ENCODE data around the gene C6orf47.

DNA sequence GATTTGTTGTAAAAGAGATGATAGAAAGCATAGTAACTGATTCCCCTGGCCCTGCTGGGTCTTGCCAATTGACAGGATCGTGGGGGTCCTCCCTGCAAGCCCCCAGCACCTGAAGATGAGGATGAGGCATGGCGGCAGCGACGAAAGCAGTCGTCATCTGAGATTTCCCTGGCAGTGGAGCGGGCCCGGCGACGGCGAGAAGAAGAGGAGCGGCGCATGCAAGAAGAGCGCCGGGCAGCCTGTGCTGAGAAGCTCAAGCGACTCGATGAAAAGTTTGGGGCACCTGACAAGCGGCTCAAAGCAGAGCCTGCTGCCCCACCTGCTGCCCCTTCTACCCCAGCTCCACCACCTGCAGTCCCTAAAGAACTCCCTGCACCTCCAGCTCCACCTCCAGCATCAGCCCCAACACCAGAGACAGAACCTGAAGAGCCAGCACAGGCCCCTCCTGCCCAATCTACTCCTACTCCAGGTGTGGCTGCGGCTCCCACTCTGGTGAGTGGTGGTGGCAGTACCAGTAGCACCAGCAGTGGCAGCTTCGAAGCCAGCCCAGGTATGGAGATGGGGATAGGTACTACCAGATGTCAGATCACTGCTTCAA lies 32.8 kb downstream of the C6orf47 start:
- no peak for TF ChIP-seq CTCF (IDR thresholded peaks at IDR 0.05)
- TF ChIP-seq, protein P1, sequence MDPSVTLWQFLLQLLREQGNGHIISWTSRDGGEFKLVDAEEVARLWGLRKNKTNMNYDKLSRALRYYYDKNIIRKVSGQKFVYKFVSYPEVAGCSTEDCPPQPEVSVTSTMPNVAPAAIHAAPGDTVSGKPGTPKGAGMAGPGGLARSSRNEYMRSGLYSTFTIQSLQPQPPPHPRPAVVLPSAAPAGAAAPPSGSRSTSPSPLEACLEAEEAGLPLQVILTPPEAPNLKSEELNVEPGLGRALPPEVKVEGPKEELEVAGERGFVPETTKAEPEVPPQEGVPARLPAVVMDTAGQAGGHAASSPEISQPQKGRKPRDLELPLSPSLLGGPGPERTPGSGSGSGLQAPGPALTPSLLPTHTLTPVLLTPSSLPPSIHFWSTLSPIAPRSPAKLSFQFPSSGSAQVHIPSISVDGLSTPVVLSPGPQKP (IDR thresholded peaks at IDR 0.05; ENCODE audit: low read depth, low read length), result no peak
- no peak for TF ChIP-seq MAX (IDR thresholded peaks at IDR 0.05)
- TF ChIP-seq PHF8 (IDR thresholded peaks at IDR 0.05; ENCODE audit: borderline replicate concordance, low read depth), result no peak
- TF ChIP-seq CHD2 (IDR thresholded peaks at IDR 0.05; ENCODE audit: low read length, partially characterized antibody), result no peak
- no peak for TF ChIP-seq ESRRA (IDR thresholded peaks at IDR 0.05; ENCODE audit: borderline replicate concordance, low read length)
- no peak for TF ChIP-seq TP53 (CRISPR knock-in tag; IDR thresholded peaks at IDR 0.05)
- TF ChIP-seq POLR2AphosphoS2 (conservative IDR thresholded peaks at IDR 0.05; ENCODE audit: low read length), result no peak
- no peak for TF ChIP-seq ZFP36 (IDR thresholded peaks at IDR 0.05; ENCODE audit: borderline replicate concordance, partially characterized antibody)
- no peak for TF ChIP-seq JUN (IDR thresholded peaks at IDR 0.05)
- TF ChIP-seq POLR2A (IDR thresholded peaks at IDR 0.05; ENCODE audit: low read length), result no peak
- TF ChIP-seq, protein P2, sequence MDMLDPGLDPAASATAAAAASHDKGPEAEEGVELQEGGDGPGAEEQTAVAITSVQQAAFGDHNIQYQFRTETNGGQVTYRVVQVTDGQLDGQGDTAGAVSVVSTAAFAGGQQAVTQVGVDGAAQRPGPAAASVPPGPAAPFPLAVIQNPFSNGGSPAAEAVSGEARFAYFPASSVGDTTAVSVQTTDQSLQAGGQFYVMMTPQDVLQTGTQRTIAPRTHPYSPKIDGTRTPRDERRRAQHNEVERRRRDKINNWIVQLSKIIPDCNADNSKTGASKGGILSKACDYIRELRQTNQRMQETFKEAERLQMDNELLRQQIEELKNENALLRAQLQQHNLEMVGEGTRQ (IDR thresholded peaks at IDR 0.05), result no peak

Data from A549 (cell line).